Upper lobe of left lung (tissue), 4 donors: ENCODE data around the gene SARS2.

Source experiments
- POLR2A ChIP-seq, 4 donors: fragments of 450-650 bp; IDR thresholded peaks; one replicate each; pipeline ENCODE4 v1.5.1; 2016 to 2017; ENCODE audit warnings: antibody characterized with exemption in 4 of 4, mild to moderate bottlenecking in 2 of 4
- POLR2AphosphoS5 ChIP-seq, 2 donors: sonication (generic); formaldehyde crosslinking; IDR thresholded peaks; one replicate each; pipeline ENCODE4 v1.5.1; 2017; ENCODE audit warnings: antibody characterized with exemption in 2 of 2
- TF ChIP-seq, protein P1 (sequence below), 6 experiments: fragments of 450-650 bp in 4 of 6; fragments of 200-600 bp in 2 of 6; sonication (generic) in 2 of 6; IDR thresholded peaks; one replicate each; pipeline ENCODE4 v1.5.1; 2016 to 2019; ENCODE audit warnings: antibody characterized with exemption in 6 of 6

DNA sequence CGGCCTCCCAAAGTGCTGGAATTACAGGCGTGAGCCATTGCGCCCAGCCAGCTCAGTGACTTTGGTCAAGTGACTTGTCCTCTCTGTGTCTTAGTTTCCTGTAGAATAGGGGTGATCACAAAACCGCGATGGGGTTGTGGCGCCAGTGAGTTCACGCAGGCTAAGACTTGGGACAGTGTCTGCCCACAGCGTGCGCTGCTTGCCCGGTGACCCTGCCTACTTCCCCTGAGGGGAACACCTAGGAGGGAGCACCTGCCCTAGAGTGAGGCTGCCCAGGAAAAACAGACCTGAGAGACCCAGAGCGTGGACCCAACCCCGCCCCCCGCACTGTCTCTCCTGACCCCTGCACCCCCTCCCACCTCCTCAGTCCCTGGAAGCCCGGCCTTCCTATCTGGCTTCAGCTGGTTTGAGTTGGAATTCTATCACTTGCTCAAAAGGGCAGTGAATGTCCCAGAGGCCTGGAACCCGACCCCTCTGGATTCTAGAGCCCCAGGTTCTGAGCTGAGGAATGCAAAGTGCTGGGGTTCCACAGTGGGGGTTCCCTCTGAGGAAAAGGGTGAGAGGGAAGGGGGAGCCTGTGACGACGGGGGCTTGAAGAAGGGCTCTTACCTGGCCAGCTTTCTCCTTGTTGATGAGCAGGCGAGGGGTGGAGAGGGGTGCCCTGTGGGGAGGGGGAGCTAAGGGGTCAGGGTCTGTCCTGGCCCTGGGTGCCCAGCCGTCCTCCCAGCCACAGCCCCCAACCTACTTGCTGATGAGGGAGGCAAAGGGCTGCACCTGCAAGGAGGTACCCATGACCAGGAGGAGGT is 50.3 kb downstream of the SARS2 start:
- TF ChIP-seq, protein P1, sequence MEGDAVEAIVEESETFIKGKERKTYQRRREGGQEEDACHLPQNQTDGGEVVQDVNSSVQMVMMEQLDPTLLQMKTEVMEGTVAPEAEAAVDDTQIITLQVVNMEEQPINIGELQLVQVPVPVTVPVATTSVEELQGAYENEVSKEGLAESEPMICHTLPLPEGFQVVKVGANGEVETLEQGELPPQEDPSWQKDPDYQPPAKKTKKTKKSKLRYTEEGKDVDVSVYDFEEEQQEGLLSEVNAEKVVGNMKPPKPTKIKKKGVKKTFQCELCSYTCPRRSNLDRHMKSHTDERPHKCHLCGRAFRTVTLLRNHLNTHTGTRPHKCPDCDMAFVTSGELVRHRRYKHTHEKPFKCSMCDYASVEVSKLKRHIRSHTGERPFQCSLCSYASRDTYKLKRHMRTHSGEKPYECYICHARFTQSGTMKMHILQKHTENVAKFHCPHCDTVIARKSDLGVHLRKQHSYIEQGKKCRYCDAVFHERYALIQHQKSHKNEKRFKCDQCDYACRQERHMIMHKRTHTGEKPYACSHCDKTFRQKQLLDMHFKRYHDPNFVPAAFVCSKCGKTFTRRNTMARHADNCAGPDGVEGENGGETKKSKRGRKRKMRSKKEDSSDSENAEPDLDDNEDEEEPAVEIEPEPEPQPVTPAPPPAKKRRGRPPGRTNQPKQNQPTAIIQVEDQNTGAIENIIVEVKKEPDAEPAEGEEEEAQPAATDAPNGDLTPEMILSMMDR (IDR thresholded peaks at IDR 0.05): no peak
- TF ChIP-seq POLR2A (IDR thresholded peaks at IDR 0.05) (no peak), POLR2AphosphoS5 (IDR thresholded peaks at IDR 0.05) (no peak)
